Naive thymus-derived CD4-positive, alpha-beta T cell (primary cell): ENCODE measurements around the gene RSU1. TPM values are rescaled to one million over a fixed set of nuclear protein-coding genes. Genes with fewer than 3 reads are reported as not detected.
A peak's percentile ranks its signal among the peaks of the same experiment; 100 is the strongest.

Experiments
- ATAC-seq: fragments of 150-1000 bp; cut with Tn5 transposase; 2 replicates; pipeline ENCODE4 v1.10.0; 2021; ENCODE audit warnings: mild to moderate bottlenecking, moderate library complexity
- CTCF ChIA-PET: fragments of 350-600 bp; sonication (Branson Sonifier 250); formaldehyde crosslinking; loops from one replicate; lab custom pipeline; 2021; ENCODE audit warnings: antibody characterized with exemption; lab: Charles Lee
- POLR2A ChIA-PET: fragments of 350-600 bp; sonication (Branson Sonifier 250); formaldehyde crosslinking; loops from one replicate; lab custom pipeline; 2021; ENCODE audit warnings: antibody characterized with exemption, inconsistent platforms; lab: Charles Lee
- DNase-seq, 9 donors: peaks; one replicate each; pipeline versions ENCODE4 v3.0.0 to v3.0.0-alpha.2; 2020 to 2022; ENCODE audit warnings: mixed read lengths in 1 of 9
- H3K27ac ChIP-seq: one replicate; pipeline ENCODE4 v1.7.0; 2013; ENCODE audit warnings: mild to moderate bottlenecking, low read depth, low read length, moderate library complexity
- H3K27me3 ChIP-seq, 2 donors: one replicate each; pipeline ENCODE4 v1.7.0; 2013; ENCODE audit warnings: low read length in 2 of 2, mild to moderate bottlenecking in 2 of 2, moderate library complexity in 2 of 2; ENCODE audit not compliant: control insufficient read depth in 2 of 2, insufficient read depth in 2 of 2
- H3K36me3 ChIP-seq, 3 experiments: 1 replicate in 2 of 3; 2 replicates in 1 of 3; pipeline ENCODE4 v1.7.0; 2013; ENCODE audit warnings: low read length in 3 of 3, mild to moderate bottlenecking in 3 of 3, moderate library complexity in 1 of 3; ENCODE audit not compliant: insufficient read depth in 3 of 3, control insufficient read depth in 2 of 3
- H3K4me1 ChIP-seq, 2 donors: one replicate each; pipeline ENCODE4 v1.7.0; 2013; ENCODE audit warnings: low read length in 2 of 2, mild to moderate bottlenecking in 2 of 2, moderate library complexity in 1 of 2; ENCODE audit not compliant: control insufficient read depth in 2 of 2, insufficient read depth in 2 of 2
- H3K4me3 ChIP-seq: 2 replicates; pipeline ENCODE4 v1.7.0; 2013; ENCODE audit warnings: mild to moderate bottlenecking, low read length
- H3K9me3 ChIP-seq, 3 experiments: 1 replicate in 2 of 3; 2 replicates in 1 of 3; pipeline ENCODE4 v1.7.0; 2013; ENCODE audit warnings: low read length in 3 of 3; ENCODE audit not compliant: control insufficient read depth in 2 of 3
- H3K27ac Mint-ChIP-seq, 9 donors: one replicate each; pipeline ENCODE4 v1.8.0; 2020 to 2022; ENCODE audit warnings: mixed read lengths in 9 of 9, mild to moderate bottlenecking in 8 of 9, moderate library complexity in 5 of 9, inconsistent platforms in 2 of 9
- H3K27me3 Mint-ChIP-seq, 5 donors: one replicate each; pipeline ENCODE4 v1.8.0; 2021 to 2022; ENCODE audit warnings: mixed read lengths in 5 of 5, mild to moderate bottlenecking in 1 of 5
- H3K36me3 Mint-ChIP-seq, 5 donors: one replicate each; pipeline ENCODE4 v1.8.0; 2020 to 2022; ENCODE audit warnings: mixed read lengths in 5 of 5, mild to moderate bottlenecking in 3 of 5, inconsistent platforms in 1 of 5
- H3K4me1 Mint-ChIP-seq, 7 donors: one replicate each; pipeline ENCODE4 v1.8.0; 2020 to 2022; ENCODE audit warnings: mixed read lengths in 7 of 7, mild to moderate bottlenecking in 3 of 7, inconsistent platforms in 1 of 7
- H3K4me3 Mint-ChIP-seq, 10 donors: one replicate each; pipeline ENCODE4 v1.8.0; 2020 to 2022; ENCODE audit warnings: mild to moderate bottlenecking in 10 of 10, mixed read lengths in 10 of 10, moderate library complexity in 6 of 10, inconsistent platforms in 2 of 10
- H3K9me3 Mint-ChIP-seq, 11 donors: one replicate each; pipeline ENCODE4 v1.8.0; 2020 to 2022; ENCODE audit warnings: mixed read lengths in 11 of 11, mild to moderate bottlenecking in 4 of 11, inconsistent platforms in 1 of 11, moderate library complexity in 1 of 11
- intact Hi-C, 2 donors: fragments of 100-400 bp; cut with micrococcal nuclease; formaldehyde crosslinking; loops; one replicate each; pipeline ENCODE4 v1.15.1; 2023
- polyA plus RNA-seq, 2 donors: library from polyadenylated mRNA; unstranded; fragments of 300-500 nt; fragmentation: Illumina TruSeq; gene quantifications; one replicate each; pipeline ENCODE4 v1.2.3, GENCODE V29; 2021
- total RNA-seq, 6 experiments: library from RNA in 5 of 6; stranded (reverse) in 5 of 6; gene quantifications; 1 replicate in 5 of 6; 2 replicates in 1 of 6; pipeline ENCODE4 v1.2.3 and lab custom pipeline; 2021 to 2026

Gene RSU1
- total and polyA plus RNA-seq, 7 experiments from 2014 or later = 36.1 to 108 (median 50.4) TPM

GRCh38 chr10:16673443-16673842 lies 143.8 kb downstream of the RSU1 start:
- POLR2A ChIA-PET = no interaction called here
- H3K27ac Mint-ChIP-seq = no peak overlapping the region
- no peaks in the 10 kb centered on the region for H3K4me1 ChIP-seq
- H3K36me3 Mint-ChIP-seq = peaks cover 16 to 81% (median 75%) of the 10 kb centered on the region in 5 donors
- no peaks in the 10 kb centered on the region for H3K27me3 Mint-ChIP-seq
- no peak overlapping the region for H3K27ac ChIP-seq
- no peaks in the 10 kb centered on the region for H3K27me3 ChIP-seq
- CTCF ChIA-PET = no interaction called here
- DNase-seq (no peak), ATAC-seq (no peak)
- peaks cover 0 to 18% (median 7%) of the 10 kb centered on the region in 11 donors for H3K9me3 Mint-ChIP-seq
- H3K36me3 ChIP-seq = peaks cover 0 to 10% (median 0%) of the 10 kb centered on the region in 3 experiments
- H3K4me3 Mint-ChIP-seq = no peak overlapping the region
- no peaks in the 10 kb centered on the region for H3K9me3 ChIP-seq
- peaks cover 0 to 5% (median 0%) of the 10 kb centered on the region in 7 donors for H3K4me1 Mint-ChIP-seq
- no peak overlapping the region for H3K4me3 ChIP-seq
- intact Hi-C loops = no loop called here

DNA sequence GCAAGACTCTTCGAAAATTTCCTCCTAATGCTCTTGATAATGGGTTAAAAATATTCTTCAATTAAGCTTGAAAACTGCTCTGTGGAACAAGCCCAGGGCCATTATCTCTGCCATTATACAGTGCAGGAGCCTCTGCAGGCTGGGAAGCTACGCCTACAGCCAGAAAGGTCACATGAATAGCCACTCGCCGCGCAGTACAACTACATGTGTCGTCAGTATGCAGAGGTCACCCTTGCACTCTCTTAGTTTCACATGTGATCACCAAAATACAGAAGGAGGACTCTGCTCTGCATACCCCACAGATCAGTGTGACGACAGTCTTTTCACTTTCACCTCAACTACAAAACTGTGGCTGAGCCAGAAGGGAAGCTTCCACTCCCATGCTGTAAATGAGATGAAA lies 153.8 kb downstream of the RSU1 start:
- Mint-ChIP-seq H3K27ac (no peak overlapping the region), H3K36me3 (peaks cover 0 to 45% (median 17%) of the 10 kb centered on the region in 5 donors), H3K4me3 (no peak overlapping the region), H3K27me3 (no peaks in the 10 kb centered on the region), H3K9me3 (no peaks in the 10 kb centered on the region), H3K4me1 (peaks cover 0 to 2% (median 0%) of the 10 kb centered on the region in 7 donors)
- Histone ChIP-seq H3K4me3 (no peak overlapping the region), H3K36me3 (no peaks in the 10 kb centered on the region), H3K27me3 (no peaks in the 10 kb centered on the region), H3K4me1 (no peaks in the 10 kb centered on the region), H3K9me3 (no peaks in the 10 kb centered on the region), H3K27ac (no peak overlapping the region)
- DNase-seq (no peak), ATAC-seq (no peak)
- CTCF ChIA-PET = no interaction called here
- POLR2A ChIA-PET = no interaction called here
- intact Hi-C loops = no loop called here

DNA sequence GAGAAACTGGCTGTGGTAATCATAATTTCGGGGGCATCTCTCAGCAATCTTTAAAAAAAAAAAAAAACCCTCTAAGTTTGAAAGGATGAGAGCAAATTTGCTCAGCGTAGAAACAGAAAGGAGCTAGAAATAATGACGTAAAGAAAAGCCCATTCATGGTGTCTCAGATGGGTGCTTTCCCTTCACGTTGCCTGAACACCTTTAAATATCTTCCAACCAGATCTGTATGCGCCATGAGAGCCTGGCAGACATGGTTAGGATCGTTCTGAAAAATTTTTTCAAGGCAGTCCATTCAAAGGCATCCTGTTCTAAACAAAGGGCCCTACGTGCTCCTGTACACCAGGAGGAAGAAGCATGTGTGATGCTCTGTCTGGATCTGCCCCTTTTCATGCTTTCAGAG lies 154.3 kb downstream of the RSU1 start:
- no peaks in the 10 kb centered on the region for H3K27me3 ChIP-seq
- H3K27ac ChIP-seq = no peak overlapping the region
- Mint-ChIP-seq H3K27ac (no peak overlapping the region), H3K4me3 (no peak overlapping the region), H3K27me3 (no peaks in the 10 kb centered on the region), H3K9me3 (no peaks in the 10 kb centered on the region), H3K36me3 (peaks cover 0 to 39% (median 12%) of the 10 kb centered on the region in 5 donors), H3K4me1 (peaks cover 0 to 2% (median 0%) of the 10 kb centered on the region in 7 donors)
- no peaks in the 10 kb centered on the region for H3K4me1 ChIP-seq
- ChIA-PET POLR2A (no interaction called here), CTCF (no interaction called here)
- DNase-seq = no peak
- intact Hi-C loops = no loop called here
- no peak for ATAC-seq
- no peaks in the 10 kb centered on the region for H3K36me3 ChIP-seq
- H3K9me3 ChIP-seq = no peaks in the 10 kb centered on the region
- H3K4me3 ChIP-seq = no peak overlapping the region

GRCh38 chr10:16656895-16657294 lies 160.3 kb downstream of the RSU1 start:
- Histone ChIP-seq H3K27ac (no peak overlapping the region), H3K4me1 (no peaks in the 10 kb centered on the region), H3K9me3 (no peaks in the 10 kb centered on the region), H3K27me3 (no peaks in the 10 kb centered on the region), H3K4me3 (no peak overlapping the region), H3K36me3 (no peaks in the 10 kb centered on the region)
- intact Hi-C loops = no loop called here
- no peak overlapping the region for H3K27ac Mint-ChIP-seq
- peaks cover 0 to 19% (median 5%) of the 10 kb centered on the region in 5 donors for H3K36me3 Mint-ChIP-seq
- no peaks in the 10 kb centered on the region for H3K9me3 Mint-ChIP-seq
- CTCF ChIA-PET = no interaction called here
- peaks cover 0 to 2% (median 0%) of the 10 kb centered on the region in 7 donors for H3K4me1 Mint-ChIP-seq
- no peak for DNase-seq
- POLR2A ChIA-PET = no interaction called here
- H3K27me3 Mint-ChIP-seq = no peaks in the 10 kb centered on the region
- H3K4me3 Mint-ChIP-seq = no peak overlapping the region
- ATAC-seq = no peak

- Histone ChIP-seq H3K27ac (no peak overlapping the region), H3K4me3 (no peak overlapping the region), H3K27me3 (no peaks in the 10 kb centered on the region), H3K36me3 (no peaks in the 10 kb centered on the region), H3K9me3 (no peaks in the 10 kb centered on the region), H3K4me1 (no peaks in the 10 kb centered on the region)
- intact Hi-C loops = no loop called here
- H3K36me3 Mint-ChIP-seq = peaks cover 0 to 10% (median 0%) of the 10 kb centered on the region in 5 donors
- no peak for DNase-seq
- no peak for ATAC-seq
- CTCF ChIA-PET = interaction anchor here (0.5 to 0.6 kb wide), 2 partner anchors 779 to 964 kb away, joined by 3 read pairs; no protein-coding TSS in a partner anchor
- H3K27ac Mint-ChIP-seq = no peak overlapping the region
- H3K9me3 Mint-ChIP-seq = peaks cover 0 to 2% (median 0%) of the 10 kb centered on the region in 11 donors
- POLR2A ChIA-PET = no interaction called here
- peaks cover 0 to 6% (median 0%) of the 10 kb centered on the region in 7 donors for H3K4me1 Mint-ChIP-seq
- H3K27me3 Mint-ChIP-seq = no peaks in the 10 kb centered on the region
- H3K4me3 Mint-ChIP-seq = no peak overlapping the region
Measured at GRCh38 chr10:16653224-16653623, 164.0 kb downstream of the RSU1 start.

GRCh38 chr10:16652154-16652553 lies 165.1 kb downstream of the RSU1 start:
- DNase-seq (no peak), ATAC-seq (no peak)
- Histone ChIP-seq H3K27me3 (no peaks in the 10 kb centered on the region), H3K4me1 (no peaks in the 10 kb centered on the region), H3K4me3 (no peak overlapping the region), H3K9me3 (no peaks in the 10 kb centered on the region), H3K27ac (no peak overlapping the region), H3K36me3 (no peaks in the 10 kb centered on the region)
- ChIA-PET POLR2A (no interaction called here), CTCF (no interaction called here)
- peaks cover 0 to 2% (median 0%) of the 10 kb centered on the region in 11 donors for H3K9me3 Mint-ChIP-seq
- peaks cover 0 to 8% (median 4%) of the 10 kb centered on the region in 7 donors for H3K4me1 Mint-ChIP-seq
- H3K27me3 Mint-ChIP-seq = no peaks in the 10 kb centered on the region
- intact Hi-C loops = no loop called here
- H3K36me3 Mint-ChIP-seq = peaks cover 0 to 15% (median 5%) of the 10 kb centered on the region in 5 donors
- H3K27ac Mint-ChIP-seq = no peak overlapping the region
- H3K4me3 Mint-ChIP-seq = no peak overlapping the region

DNA sequence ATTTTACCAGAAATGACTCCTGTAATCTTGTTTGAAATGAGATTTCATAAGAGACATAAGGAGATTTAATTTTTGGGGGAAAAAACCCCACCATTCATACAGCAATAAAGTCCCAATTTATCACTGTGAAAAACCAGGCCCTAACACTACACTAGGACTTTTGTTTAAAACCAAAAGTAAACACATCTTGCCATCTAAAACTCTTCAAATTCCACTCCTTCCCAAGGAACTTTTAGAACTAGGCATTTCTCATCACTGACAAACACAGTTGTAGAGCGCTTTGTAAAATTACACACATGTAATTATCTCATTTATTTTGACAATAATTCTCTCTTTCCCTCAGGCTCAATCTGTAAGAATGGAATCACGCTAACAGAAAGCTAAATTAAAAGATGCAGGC lies 167.5 kb downstream of the RSU1 start:
- no peaks in the 10 kb centered on the region for H3K27me3 ChIP-seq
- no peak overlapping the region for H3K27ac ChIP-seq
- Mint-ChIP-seq H3K36me3 (peaks cover 0 to 15% (median 9%) of the 10 kb centered on the region in 5 donors), H3K9me3 (peaks cover 0 to 2% (median 0%) of the 10 kb centered on the region in 11 donors), H3K4me1 (peaks cover 0 to 15% (median 6%) of the 10 kb centered on the region in 7 donors), H3K27ac (peak overlapping the region in 1 of 9 donors; percentile 23), H3K27me3 (no peaks in the 10 kb centered on the region), H3K4me3 (no peak overlapping the region)
- H3K4me1 ChIP-seq = no peaks in the 10 kb centered on the region
- no peaks in the 10 kb centered on the region for H3K9me3 ChIP-seq
- ATAC-seq (no peak), DNase-seq (no peak)
- CTCF ChIA-PET = no interaction called here
- POLR2A ChIA-PET = no interaction called here
- H3K4me3 ChIP-seq = no peak overlapping the region
- H3K36me3 ChIP-seq = no peaks in the 10 kb centered on the region
- intact Hi-C loops = no loop called here
